B cell (primary cell): Measurements from ENCODE around the gene CMIP. TPM values are rescaled to one million over a fixed set of nuclear protein-coding genes. Genes with fewer than 3 reads are reported as not detected.

Source experiments
- ATAC-seq: fragments of 200-7000 bp; cut with Tn5 transposase; one replicate; pipeline ENCODE4 v1.10.0; 2021; ENCODE audit warnings: low read depth, mild to moderate bottlenecking, moderate number of reproducible peaks, moderate library complexity
- CTCF ChIA-PET: fragments of 350-600 bp; sonication (Branson Sonifier 250); formaldehyde crosslinking; loops from one replicate; lab custom pipeline; 2021; ENCODE audit warnings: antibody characterized with exemption, inconsistent platforms; lab: Charles Lee
- POLR2A ChIA-PET: fragments of 350-600 bp; sonication (Branson Sonifier 250); formaldehyde crosslinking; loops from one replicate; lab custom pipeline; 2021; ENCODE audit warnings: antibody characterized with exemption; lab: Charles Lee
- DNase-seq: peaks from one replicate; pipeline ENCODE4 v3.0.0; 2013
- H2AFZ ChIP-seq: 2 replicates; pipeline ENCODE4 v1.6.1; 2012; ENCODE audit warnings: mild to moderate bottlenecking, low read depth, low read length; ENCODE audit not compliant: insufficient read depth, poor library complexity, severe bottlenecking
- H3K27ac ChIP-seq, 2 donors: 1 replicate in 1 of 2; 2 replicates in 1 of 2; pipeline ENCODE4 v1.5.1; 2012 to 2013; ENCODE audit warnings: low read length in 2 of 2, mild to moderate bottlenecking in 2 of 2, moderate library complexity in 1 of 2
- H3K27me3 ChIP-seq, 4 experiments: fragments of 200-600 bp in 1 of 4; sonication (generic) in 1 of 4; replicated peaks in 1 of 4; 1 replicate in 2 of 4; 2 replicates in 2 of 4; pipeline versions ENCODE4 v1.6.1 to v1.7.0; 2013 to 2016; ENCODE audit warnings: low read length in 3 of 4, mild to moderate bottlenecking in 2 of 4, mixed read lengths in 1 of 4, moderate library complexity in 1 of 4; ENCODE audit not compliant: insufficient read depth in 4 of 4, control insufficient read depth in 3 of 4; ENCODE audit errors: control extremely low read depth in 1 of 4
- H3K36me3 ChIP-seq, 2 experiments: replicated peaks in 1 of 2; 1 replicate in 1 of 2; 2 replicates in 1 of 2; pipeline versions ENCODE4 v1.6.1 to v1.7.1; 2013; ENCODE audit warnings: low read length in 1 of 2; ENCODE audit not compliant: insufficient read depth in 2 of 2, control insufficient read depth in 1 of 2; ENCODE audit errors: control extremely low read depth in 1 of 2, extremely low read depth in 1 of 2
- H3K4me1 ChIP-seq, 2 donors: fragments of 200-600 bp in 1 of 2; sonication (generic) in 1 of 2; 1 replicate in 1 of 2; 2 replicates in 1 of 2; pipeline versions ENCODE4 v1.5.1 to v1.6.1; 2013 to 2017; ENCODE audit warnings: low read length in 2 of 2; ENCODE audit not compliant: control insufficient read depth in 2 of 2, insufficient read depth in 2 of 2
- H3K4me2 ChIP-seq: replicated peaks from 2 replicates; pipeline ENCODE3; 2012; ENCODE audit warnings: mild to moderate bottlenecking, low read depth, low read length; ENCODE audit not compliant: poor library complexity, severe bottlenecking
- H3K4me3 ChIP-seq, 5 experiments: fragments of 200-600 bp in 1 of 5; sonication (generic) in 1 of 5; 1 replicate in 3 of 5; 2 replicates in 2 of 5; pipeline versions ENCODE4 v1.5.1 to v1.7.0; 2011 to 2016; ENCODE audit warnings: low read length in 4 of 5, mild to moderate bottlenecking in 4 of 5, low read depth in 2 of 5, control low read depth in 1 of 5, moderate library complexity in 1 of 5; ENCODE audit not compliant: insufficient read depth in 1 of 5; ENCODE audit errors: control extremely low read depth in 1 of 5, extremely low read depth in 1 of 5
- H3K79me2 ChIP-seq: fragments of 200-600 bp; sonication (generic); one replicate; pipeline ENCODE4 v1.6.0; 2016; ENCODE audit warnings: low read length; ENCODE audit not compliant: control insufficient read depth, insufficient read depth
- H3K9ac ChIP-seq: fragments of 200-600 bp; sonication (generic); 2 replicates; pipeline ENCODE4 v1.6.1; 2017; ENCODE audit warnings: mild to moderate bottlenecking, low read length, moderate library complexity
- H3K9me3 ChIP-seq, 3 donors: one replicate each; pipeline versions ENCODE4 v1.6.1 to v1.7.1; 2013; ENCODE audit warnings: low read length in 2 of 3; ENCODE audit not compliant: control insufficient read depth in 2 of 3, insufficient read depth in 1 of 3; ENCODE audit errors: control extremely low read depth in 1 of 3
- H4K20me1 ChIP-seq: 2 replicates; pipeline ENCODE4 v1.6.0; 2012; ENCODE audit warnings: mild to moderate bottlenecking, low read length; ENCODE audit not compliant: insufficient read depth, control insufficient read depth, poor library complexity, severe bottlenecking
- H3K27ac Mint-ChIP-seq: one replicate; pipeline ENCODE4 v1.8.0; 2021; ENCODE audit warnings: mixed read lengths
- H3K27me3 Mint-ChIP-seq: one replicate; pipeline ENCODE4 v1.8.0; 2021; ENCODE audit warnings: mixed read lengths
- H3K4me1 Mint-ChIP-seq: one replicate; pipeline ENCODE4 v1.8.0; 2021; ENCODE audit warnings: mixed read lengths
- H3K4me3 Mint-ChIP-seq: one replicate; pipeline ENCODE4 v1.8.0; 2021; ENCODE audit warnings: mixed read lengths
- H3K9me3 Mint-ChIP-seq: one replicate; pipeline ENCODE4 v1.8.0; 2022; ENCODE audit warnings: mixed read lengths; ENCODE audit not compliant: insufficient read depth
- CTCF ChIP-seq: fragments of 200-600 bp; IDR thresholded peaks from one replicate; pipeline ENCODE4 v1.8.0; 2022; ENCODE audit warnings: antibody characterized with exemption, mild to moderate bottlenecking
- EZH2 ChIP-seq: IDR thresholded peaks from 2 replicates; pipeline ENCODE4 v1.6.1; 2012; ENCODE audit warnings: borderline replicate concordance, low read depth, mild to moderate bottlenecking, moderate library complexity, low read length; ENCODE audit not compliant: insufficient read depth, poor library complexity, severe bottlenecking
- WGBS: methylation state at CpG from one replicate; pipeline ENCODE4 v1.1.5; 2013; ENCODE audit warnings: missing lambda C conversion rate; ENCODE audit not compliant: insufficient coverage; 5-methylcytosine and 5-hydroxymethylcytosine counted together
- intact Hi-C: fragments of 100-400 bp; cut with micrococcal nuclease; formaldehyde crosslinking; loops from one replicate; pipeline ENCODE4 v1.10.0; 2022
- polyA plus RNA-seq: library from polyadenylated mRNA; depleted of rRNA; stranded (reverse); fragments of >200 nt; gene quantifications from 2 replicates; pipeline ENCODE4 v1.2.3, GENCODE V29; 2012
- total RNA-seq, 2 donors: library from RNA; stranded (reverse); fragments of 120-200 nt in 1 of 2; gene quantifications; 1 replicate in 1 of 2; 2 replicates in 1 of 2; pipeline versions ENCODE4 v1.2.3 to v1.2.4, GENCODE V29; 2013 to 2022

Gene CMIP
- total and polyA plus RNA-seq, 2 donors (not counting 1 experiment from before 2014, with no cell fraction given) = 27.1 to 155 TPM

GRCh38 chr16:81413245-81413990 lies 31.2 kb upstream of the CMIP start:
- no peaks in the 10 kb centered on the region for H3K4me1 Mint-ChIP-seq
- 90% methylated on average over 11 of the region's 11 CpGs for WGBS
- H3K36me3 ChIP-seq = no peaks in the 10 kb centered on the region
- no peak overlapping the region for H3K4me3 Mint-ChIP-seq
- CTCF ChIA-PET = interaction anchor here (0.6 to 2.2 kb wide), 3 partner anchors 9 to 15 kb away, joined by 3 to 10 read pairs (median 4); no protein-coding TSS in a partner anchor
- H3K27me3 Mint-ChIP-seq = peaks cover 8% of the 10 kb centered on the region
- no peaks in the 10 kb centered on the region for H3K9me3 ChIP-seq
- intact Hi-C loops = no loop called here
- H3K27me3 ChIP-seq = no peaks in the 10 kb centered on the region
- no peak overlapping the region for H3K4me2 ChIP-seq
- no peak overlapping the region for H3K4me3 ChIP-seq
- H2AFZ ChIP-seq = no peak overlapping the region
- TF ChIP-seq EZH2 (no peak), CTCF (no peak)
- H3K79me2 ChIP-seq = no peaks in the 10 kb centered on the region
- H4K20me1 ChIP-seq = no peaks in the 10 kb centered on the region
- H3K27ac Mint-ChIP-seq = no peak overlapping the region
- H3K4me1 ChIP-seq = no peaks in the 10 kb centered on the region
- DNase-seq (no peak), ATAC-seq (no peak)
- H3K9me3 Mint-ChIP-seq = no peaks in the 10 kb centered on the region
- no peak overlapping the region for H3K9ac ChIP-seq
- POLR2A ChIA-PET = interaction anchor here (1.0 kb wide), 1 partner anchor 86 kb away, joined by 3 read pairs; no protein-coding TSS in a partner anchor
- H3K27ac ChIP-seq = no peak overlapping the region

GRCh38 chr16:81415751-81416150 lies 28.9 kb upstream of the CMIP start:
- no peak overlapping the region for H3K27ac ChIP-seq

More at GRCh38 chr16:81415751-81416150, 28.9 kb upstream of the CMIP start:
- Histone ChIP-seq H4K20me1 (no peaks in the 10 kb centered on the region), H3K36me3 (no peaks in the 10 kb centered on the region), H3K4me1 (peaks cover 0 to under 1% of the 10 kb centered on the region in 2 donors), H2AFZ (no peak overlapping the region), H3K4me2 (no peak overlapping the region), H3K79me2 (no peaks in the 10 kb centered on the region), H3K4me3 (no peak overlapping the region), H3K9me3 (no peaks in the 10 kb centered on the region), H3K27me3 (no peaks in the 10 kb centered on the region), H3K9ac (no peak overlapping the region)
- H3K4me1 Mint-ChIP-seq = peaks cover 3% of the 10 kb centered on the region
- ATAC-seq (no peak), DNase-seq (no peak)
- TF ChIP-seq CTCF (no peak), EZH2 (no peak)
- no peak overlapping the region for H3K4me3 Mint-ChIP-seq
- no peaks in the 10 kb centered on the region for H3K9me3 Mint-ChIP-seq
- WGBS = 90% methylated on average over 11 of the region's 11 CpGs
- ChIA-PET POLR2A (no interaction called here), CTCF (interaction anchor here (1.0 kb wide), 1 partner anchor 322 kb away, joined by 3 read pairs; no protein-coding TSS in a partner anchor)
- H3K27ac Mint-ChIP-seq = no peak overlapping the region
- H3K27me3 Mint-ChIP-seq = no peaks in the 10 kb centered on the region
- intact Hi-C loops = no loop called here
